Mammary epithelial cell (primary cell): Measurements from ENCODE around the gene IL17C.

Experiments used
- EZH2 ChIP-seq: IDR thresholded peaks from 2 replicates; pipeline ENCODE4 v1.6.1; 2012; ENCODE audit warnings: low read length, inconsistent platforms, borderline replicate concordance
- TF ChIP-seq, protein P1 (sequence below), 2 donors: IDR thresholded peaks in 1 of 2; conservative IDR thresholded peaks in 1 of 2; 2 replicates each; pipeline ENCODE4 v1.5.1; 2011 to 2012; ENCODE audit warnings: inconsistent platforms in 2 of 2, low read length in 2 of 2, mild to moderate bottlenecking in 2 of 2, control low read depth in 1 of 2, low read depth in 1 of 2; ENCODE audit not compliant: insufficient read depth in 1 of 2; ENCODE audit errors: extremely low read depth in 1 of 2

DNA sequence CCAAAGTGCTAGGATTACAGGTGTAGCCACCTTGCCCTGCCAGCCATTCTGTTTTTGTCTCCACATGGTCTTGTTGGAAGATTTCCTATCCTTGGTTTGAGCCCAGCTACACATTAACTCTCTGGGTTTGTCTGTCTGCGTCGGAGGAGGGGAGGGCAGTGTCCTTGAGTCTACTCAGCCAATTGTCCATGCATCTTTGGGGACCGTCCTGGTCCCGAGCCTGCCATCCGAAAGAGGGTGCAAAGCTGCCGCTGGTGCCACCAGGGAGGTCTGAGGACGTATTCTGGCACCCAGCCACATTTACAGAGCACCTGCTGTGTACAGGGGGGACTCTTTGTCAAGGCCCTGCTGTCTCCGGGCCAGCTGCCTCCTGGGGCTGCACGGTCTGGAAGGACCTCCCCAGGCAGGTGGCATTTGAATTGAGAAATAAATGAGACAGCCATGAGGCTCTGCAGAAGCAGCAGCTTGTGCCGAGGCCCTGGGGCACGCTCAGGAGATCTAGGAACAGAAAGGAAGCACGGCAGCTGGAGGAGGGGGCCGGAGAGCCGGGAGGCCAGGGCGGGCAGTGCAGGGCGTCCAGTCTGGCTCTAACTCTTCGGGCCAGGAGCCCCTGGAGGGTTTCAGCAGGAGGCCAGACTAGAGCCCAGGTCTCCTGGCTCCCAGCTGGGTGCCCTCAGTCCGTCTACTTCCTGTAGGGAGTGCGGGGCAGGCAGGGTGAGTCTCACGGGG lies 11.0 kb downstream of the IL17C start:
- TF ChIP-seq, protein P1, sequence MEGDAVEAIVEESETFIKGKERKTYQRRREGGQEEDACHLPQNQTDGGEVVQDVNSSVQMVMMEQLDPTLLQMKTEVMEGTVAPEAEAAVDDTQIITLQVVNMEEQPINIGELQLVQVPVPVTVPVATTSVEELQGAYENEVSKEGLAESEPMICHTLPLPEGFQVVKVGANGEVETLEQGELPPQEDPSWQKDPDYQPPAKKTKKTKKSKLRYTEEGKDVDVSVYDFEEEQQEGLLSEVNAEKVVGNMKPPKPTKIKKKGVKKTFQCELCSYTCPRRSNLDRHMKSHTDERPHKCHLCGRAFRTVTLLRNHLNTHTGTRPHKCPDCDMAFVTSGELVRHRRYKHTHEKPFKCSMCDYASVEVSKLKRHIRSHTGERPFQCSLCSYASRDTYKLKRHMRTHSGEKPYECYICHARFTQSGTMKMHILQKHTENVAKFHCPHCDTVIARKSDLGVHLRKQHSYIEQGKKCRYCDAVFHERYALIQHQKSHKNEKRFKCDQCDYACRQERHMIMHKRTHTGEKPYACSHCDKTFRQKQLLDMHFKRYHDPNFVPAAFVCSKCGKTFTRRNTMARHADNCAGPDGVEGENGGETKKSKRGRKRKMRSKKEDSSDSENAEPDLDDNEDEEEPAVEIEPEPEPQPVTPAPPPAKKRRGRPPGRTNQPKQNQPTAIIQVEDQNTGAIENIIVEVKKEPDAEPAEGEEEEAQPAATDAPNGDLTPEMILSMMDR (conservative IDR thresholded peaks at IDR 0.05 in 1 of 2, IDR thresholded peaks at IDR 0.05 in 1 of 2; ENCODE audit: extremely low read depth in 1 of 2, insufficient read depth in 1 of 2, low read depth in 1 of 2, low read length in 2 of 2): no peak
- TF ChIP-seq EZH2: no peak
